ENCODE measurements around the gene GNB1L. TPM values are rescaled to one million over a fixed set of nuclear protein-coding genes. Genes with fewer than 3 reads are reported as not detected.
A peak's percentile ranks its signal among the peaks of the same experiment; 100 is the strongest.

Gene GNB1L
- total and polyA plus RNA-seq, 5 donors from 2014 or later: 8.2 to 29.8 (median 15.2) TPM

DNA sequence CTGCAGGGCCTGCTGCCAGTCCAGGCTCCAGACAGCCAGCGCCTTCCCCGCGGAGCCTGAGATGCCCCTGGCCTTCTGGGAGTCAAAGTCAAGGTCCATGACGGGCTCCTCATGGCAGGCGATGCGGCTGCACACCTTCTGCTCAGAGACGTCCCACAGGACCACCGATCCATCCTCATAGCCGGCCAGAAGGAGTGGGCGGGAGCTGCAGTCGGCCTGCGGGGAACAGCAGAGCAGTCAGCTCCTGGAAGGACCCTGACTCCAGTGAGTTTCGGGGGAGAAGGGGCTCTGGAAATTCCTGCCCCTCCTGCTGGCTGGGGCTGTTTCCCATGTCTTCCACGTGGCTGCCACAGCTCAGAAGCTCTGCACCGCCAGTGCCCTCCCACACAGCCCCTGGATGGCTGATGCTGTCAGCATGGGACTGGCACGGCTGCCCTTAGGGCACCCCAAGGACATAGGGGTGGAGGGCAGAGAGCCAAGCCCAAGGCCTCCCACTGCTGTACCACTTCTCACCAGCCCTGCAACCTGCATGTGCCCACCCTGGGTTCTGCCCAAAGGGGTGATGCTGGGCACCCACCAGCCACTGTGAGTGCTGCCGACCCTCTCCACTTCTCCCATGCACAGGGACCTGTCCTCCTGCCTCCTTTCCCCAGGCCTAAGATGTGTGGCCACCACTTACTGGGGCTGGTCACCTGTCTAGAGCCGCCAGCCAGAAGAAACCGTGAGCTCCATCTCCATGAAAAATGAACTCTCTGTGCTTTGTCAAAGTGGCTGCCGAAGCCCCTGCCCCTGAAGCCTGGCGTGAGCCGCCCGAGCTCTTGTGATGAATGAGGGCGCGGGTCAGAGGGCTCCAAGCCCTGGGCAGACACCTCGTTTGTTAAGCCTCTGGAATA, 52.4 kb downstream of the GNB1L start:
- no peak for DNase-seq
- peaks cover 14% of the 10 kb centered on the region for H3K36me3 Mint-ChIP-seq

DNA sequence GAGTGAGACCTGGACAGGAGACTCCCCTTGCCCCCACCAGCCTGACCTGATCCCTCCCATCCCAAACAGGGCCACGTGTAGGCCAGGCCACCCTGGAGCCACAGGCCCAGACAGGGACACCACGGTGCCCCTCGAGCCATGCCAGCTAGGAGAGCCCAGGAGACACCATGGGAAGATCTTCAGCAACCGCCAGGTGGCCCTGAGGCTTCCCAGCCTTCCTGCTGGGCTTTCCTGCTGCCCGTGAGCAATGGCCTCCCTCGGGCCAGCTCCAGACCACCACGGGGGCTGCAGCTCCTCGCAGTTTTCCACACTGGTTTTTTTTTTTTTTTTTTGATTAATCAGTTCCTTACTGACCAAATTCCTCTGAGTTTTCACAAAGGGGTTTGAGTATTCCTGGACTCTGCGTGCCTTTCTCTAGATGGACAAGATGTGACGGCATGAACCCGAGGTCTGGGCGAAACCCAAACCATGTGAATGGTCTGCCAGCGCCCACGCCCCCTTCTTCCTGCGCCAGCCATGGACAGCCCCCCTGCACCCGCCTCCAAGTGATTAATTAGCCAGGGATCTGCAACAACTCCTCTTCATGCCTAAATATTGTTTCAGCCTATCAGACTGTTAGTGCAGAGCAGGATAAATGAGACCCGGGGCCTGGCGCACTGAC, 53.2 kb downstream of the GNB1L start:
- H3K36me3 Mint-ChIP-seq: peaks cover 19% of the 10 kb centered on the region
- ATAC-seq (ENCODE audit: low read depth in 2 of 2) (no peak), DNase-seq (no peak)
- H3K9me3 Mint-ChIP-seq: no peaks in the 10 kb centered on the region
- peaks cover 0 to 3% (median 0%) of the 10 kb centered on the region in 4 donors for H3K4me1 Mint-ChIP-seq
- H3K4me3 ChIP-seq (ENCODE audit: low read depth, low read length): no peak overlapping the region
- no peaks in the 10 kb centered on the region for H3K4me1 ChIP-seq (ENCODE audit: control insufficient read depth, insufficient read depth, low read length, poor library complexity, severe bottlenecking)
- H3K27ac Mint-ChIP-seq: peak overlapping the region in 1 of 3 donors; percentile 7
- no peaks in the 10 kb centered on the region for H3K27me3 ChIP-seq (ENCODE audit: control insufficient read depth, insufficient read depth, low read length)
- no peaks in the 10 kb centered on the region for H3K27me3 Mint-ChIP-seq
- H3K9me3 ChIP-seq (ENCODE audit: control insufficient read depth in 2 of 2, low read length in 2 of 2): no peaks in the 10 kb centered on the region
- H3K36me3 ChIP-seq (ENCODE audit: control insufficient read depth, insufficient read depth, low read length): no peaks in the 10 kb centered on the region
- H3K4me3 Mint-ChIP-seq: no peak overlapping the region
- H3K27ac ChIP-seq (ENCODE audit: insufficient read depth, low read length, poor library complexity, severe bottlenecking): no peak overlapping the region

More for the DNA sequence above, 52.4 kb downstream of the GNB1L start:
- Histone ChIP-seq H3K27ac (ENCODE audit: insufficient read depth, low read length, poor library complexity, severe bottlenecking) (no peak overlapping the region), H3K36me3 (ENCODE audit: control insufficient read depth, insufficient read depth, low read length) (no peaks in the 10 kb centered on the region), H3K4me1 (ENCODE audit: control insufficient read depth, insufficient read depth, low read length, poor library complexity, severe bottlenecking) (no peaks in the 10 kb centered on the region), H3K9me3 (ENCODE audit: control insufficient read depth in 2 of 2, low read length in 2 of 2) (no peaks in the 10 kb centered on the region), H3K4me3 (ENCODE audit: low read depth, low read length) (no peak overlapping the region), H3K27me3 (ENCODE audit: control insufficient read depth, insufficient read depth, low read length) (no peaks in the 10 kb centered on the region)
- H3K9me3 Mint-ChIP-seq: no peaks in the 10 kb centered on the region
- peak overlapping the region in 1 of 3 donors; percentile 20 for H3K27ac Mint-ChIP-seq
- H3K4me1 Mint-ChIP-seq: no peaks in the 10 kb centered on the region
- H3K4me3 Mint-ChIP-seq: no peak overlapping the region
- no peaks in the 10 kb centered on the region for H3K27me3 Mint-ChIP-seq
- ATAC-seq (ENCODE audit: low read depth in 2 of 2): no peak

DNA sequence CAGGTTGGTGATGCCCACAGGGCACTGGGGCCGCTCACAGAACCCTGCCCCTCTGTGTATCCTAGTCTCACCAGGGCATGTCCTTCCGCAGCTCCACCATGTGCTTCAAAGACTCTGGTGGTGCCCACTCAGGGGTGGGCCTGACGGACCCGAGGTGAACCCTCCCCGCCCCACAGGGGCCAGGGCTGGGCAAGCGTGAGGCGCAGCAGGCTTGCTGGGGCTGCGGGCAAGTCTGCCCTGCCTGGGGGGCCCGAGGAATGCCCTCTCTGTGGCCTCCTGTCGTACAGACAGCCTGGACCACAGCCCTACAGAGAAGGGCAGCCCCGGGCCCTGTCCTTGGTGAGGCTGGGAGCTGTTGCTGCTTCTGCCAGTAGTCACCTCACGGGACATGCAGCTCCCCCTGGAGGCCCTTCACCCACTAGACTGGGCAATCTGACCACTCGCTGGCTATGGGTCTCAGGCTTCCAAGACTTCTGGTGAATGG, 53.9 kb downstream of the GNB1L start:
- Histone ChIP-seq H3K27me3 (ENCODE audit: control insufficient read depth, insufficient read depth, low read length) (no peaks in the 10 kb centered on the region), H3K36me3 (ENCODE audit: control insufficient read depth, insufficient read depth, low read length) (no peaks in the 10 kb centered on the region), H3K27ac (ENCODE audit: insufficient read depth, low read length, poor library complexity, severe bottlenecking) (no peak overlapping the region), H3K9me3 (ENCODE audit: control insufficient read depth in 2 of 2, low read length in 2 of 2) (no peaks in the 10 kb centered on the region), H3K4me3 (ENCODE audit: low read depth, low read length) (no peak overlapping the region), H3K4me1 (ENCODE audit: control insufficient read depth, insufficient read depth, low read length, poor library complexity, severe bottlenecking) (no peaks in the 10 kb centered on the region)
- Mint-ChIP-seq H3K27ac (no peak overlapping the region), H3K27me3 (no peaks in the 10 kb centered on the region), H3K4me3 (no peak overlapping the region), H3K9me3 (no peaks in the 10 kb centered on the region), H3K36me3 (peaks cover 25% of the 10 kb centered on the region), H3K4me1 (peaks cover 0 to 4% (median 0%) of the 10 kb centered on the region in 4 donors)
- ATAC-seq (ENCODE audit: low read depth in 2 of 2): no peak
- DNase-seq: no peak

DNA sequence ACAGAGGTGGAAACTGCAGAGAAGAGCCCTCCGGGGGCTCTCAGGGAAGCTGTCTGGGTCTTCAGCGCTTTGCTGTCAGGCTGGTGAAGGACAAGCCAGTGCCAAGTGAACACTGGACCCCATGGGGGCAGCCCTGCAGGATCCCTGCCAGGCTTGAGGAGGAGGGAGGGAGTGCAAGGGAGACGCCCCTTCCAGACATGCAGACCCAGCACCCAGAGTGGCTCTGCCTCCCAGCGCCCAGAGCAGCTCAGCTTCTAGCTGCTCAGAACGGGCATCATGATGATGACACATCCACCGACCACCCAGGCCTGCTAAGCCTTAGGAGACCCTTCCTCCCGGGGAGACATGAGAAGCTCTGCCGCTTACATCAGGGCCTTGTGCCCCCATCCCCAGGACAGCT, 54.4 kb downstream of the GNB1L start:
- Mint-ChIP-seq H3K4me3 (no peak overlapping the region), H3K4me1 (peaks cover 0 to 7% (median under 1%) of the 10 kb centered on the region in 4 donors), H3K27me3 (no peaks in the 10 kb centered on the region), H3K9me3 (no peaks in the 10 kb centered on the region), H3K27ac (peak overlapping the region in 2 of 3 donors; percentile 39 to 63), H3K36me3 (peaks cover 29% of the 10 kb centered on the region)
- Histone ChIP-seq H3K9me3 (ENCODE audit: control insufficient read depth in 2 of 2, low read length in 2 of 2) (no peaks in the 10 kb centered on the region), H3K27me3 (ENCODE audit: control insufficient read depth, insufficient read depth, low read length) (no peaks in the 10 kb centered on the region), H3K4me3 (ENCODE audit: low read depth, low read length) (no peak overlapping the region), H3K27ac (ENCODE audit: insufficient read depth, low read length, poor library complexity, severe bottlenecking) (no peak overlapping the region), H3K36me3 (ENCODE audit: control insufficient read depth, insufficient read depth, low read length) (no peaks in the 10 kb centered on the region), H3K4me1 (ENCODE audit: control insufficient read depth, insufficient read depth, low read length, poor library complexity, severe bottlenecking) (no peaks in the 10 kb centered on the region)
- no peak for ATAC-seq (ENCODE audit: low read depth in 2 of 2)
- no peak for DNase-seq

DNA sequence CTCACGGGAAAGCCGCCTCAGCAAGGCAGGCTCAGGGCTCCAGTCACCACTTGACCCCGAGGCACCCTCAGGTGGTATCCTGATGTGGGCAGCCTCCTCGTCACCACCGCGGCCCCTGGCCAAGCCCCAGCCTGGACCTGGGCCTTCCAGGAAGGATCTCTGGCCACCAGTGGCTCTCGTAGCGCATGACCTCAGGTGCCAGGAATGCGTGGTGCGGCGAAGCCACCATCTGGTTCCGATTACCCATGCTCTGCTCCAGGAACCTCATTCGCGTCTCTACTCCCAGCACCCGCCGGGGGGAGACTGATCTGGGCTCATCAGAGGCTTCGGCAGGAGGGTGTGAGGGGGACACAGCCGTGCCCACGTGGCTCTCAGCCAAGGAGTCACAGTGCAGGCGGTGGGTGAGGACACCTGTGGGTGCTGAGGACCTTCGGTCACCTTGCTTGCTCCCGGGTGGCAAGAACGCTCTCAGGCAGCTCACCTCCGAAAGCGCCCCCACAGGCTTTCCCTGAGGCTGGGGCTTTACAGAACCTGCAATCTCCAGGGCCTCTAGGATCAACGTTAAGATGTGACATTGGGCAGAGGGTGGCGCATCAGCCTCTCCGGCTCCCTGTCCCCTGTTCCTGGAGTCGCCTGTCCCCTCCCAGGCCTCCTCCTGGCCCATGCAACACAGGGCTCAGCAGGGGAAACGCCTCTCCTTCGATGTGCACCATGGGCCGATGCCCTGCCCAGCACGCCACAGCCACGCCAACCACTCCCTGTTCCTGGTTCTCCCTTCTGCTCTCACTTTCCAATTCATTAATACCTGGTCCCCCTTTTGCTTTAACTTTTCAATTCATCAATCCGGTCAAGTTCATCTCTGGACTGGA, 55.1 kb downstream of the GNB1L start:
- Mint-ChIP-seq H3K27me3 (no peaks in the 10 kb centered on the region), H3K27ac (peak overlapping the region in 1 of 3 donors; percentile 39), H3K36me3 (peaks cover 30% of the 10 kb centered on the region), H3K9me3 (no peaks in the 10 kb centered on the region), H3K4me1 (peaks cover 0 to 9% (median 3%) of the 10 kb centered on the region in 4 donors), H3K4me3 (no peak overlapping the region)
- DNase-seq (no peak), ATAC-seq (ENCODE audit: low read depth in 2 of 2) (no peak)
- Histone ChIP-seq H3K36me3 (ENCODE audit: control insufficient read depth, insufficient read depth, low read length) (no peaks in the 10 kb centered on the region), H3K9me3 (ENCODE audit: control insufficient read depth in 2 of 2, low read length in 2 of 2) (no peaks in the 10 kb centered on the region), H3K27ac (ENCODE audit: insufficient read depth, low read length, poor library complexity, severe bottlenecking) (no peak overlapping the region), H3K4me1 (ENCODE audit: control insufficient read depth, insufficient read depth, low read length, poor library complexity, severe bottlenecking) (no peaks in the 10 kb centered on the region), H3K27me3 (ENCODE audit: control insufficient read depth, insufficient read depth, low read length) (no peaks in the 10 kb centered on the region), H3K4me3 (ENCODE audit: low read depth, low read length) (no peak overlapping the region)

DNA sequence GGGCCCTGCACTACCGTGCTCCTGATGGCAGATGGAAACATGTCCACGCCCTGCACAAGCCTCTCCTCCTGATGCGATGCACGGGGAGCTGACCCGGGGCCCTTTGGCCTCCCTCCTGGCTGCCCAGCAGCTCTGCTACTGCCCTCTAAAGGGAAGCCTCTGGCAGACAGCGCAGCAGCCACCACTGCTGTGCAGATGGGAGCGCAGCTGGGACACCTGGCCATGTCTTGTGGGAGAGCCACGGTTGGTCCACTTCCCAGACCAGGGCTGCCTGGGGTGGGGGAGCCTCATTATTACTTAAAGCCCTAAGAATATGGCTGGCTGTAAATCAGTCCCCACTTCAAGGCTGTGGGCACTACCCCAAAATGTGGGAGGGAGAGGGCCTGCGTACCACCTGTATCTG, 55.8 kb downstream of the GNB1L start:
- H3K36me3 ChIP-seq (ENCODE audit: control insufficient read depth, insufficient read depth, low read length): no peaks in the 10 kb centered on the region
- no peaks in the 10 kb centered on the region for H3K9me3 ChIP-seq (ENCODE audit: control insufficient read depth in 2 of 2, low read length in 2 of 2)
- H3K4me1 ChIP-seq (ENCODE audit: control insufficient read depth, insufficient read depth, low read length, poor library complexity, severe bottlenecking): no peaks in the 10 kb centered on the region
- no peak overlapping the region for H3K4me3 Mint-ChIP-seq
- H3K27ac Mint-ChIP-seq: no peak overlapping the region
- peaks cover 37% of the 10 kb centered on the region for H3K36me3 Mint-ChIP-seq
- no peak for ATAC-seq (ENCODE audit: low read depth in 2 of 2)
- no peak overlapping the region for H3K27ac ChIP-seq (ENCODE audit: insufficient read depth, low read length, poor library complexity, severe bottlenecking)
- peaks cover 0 to 6% (median 0%) of the 10 kb centered on the region in 7 donors for H3K9me3 Mint-ChIP-seq
- no peak for DNase-seq
- H3K27me3 ChIP-seq (ENCODE audit: control insufficient read depth, insufficient read depth, low read length): no peaks in the 10 kb centered on the region
- no peaks in the 10 kb centered on the region for H3K27me3 Mint-ChIP-seq
- no peak overlapping the region for H3K4me3 ChIP-seq (ENCODE audit: low read depth, low read length)
- H3K4me1 Mint-ChIP-seq: peaks cover 0 to 9% (median 4%) of the 10 kb centered on the region in 4 donors

DNA sequence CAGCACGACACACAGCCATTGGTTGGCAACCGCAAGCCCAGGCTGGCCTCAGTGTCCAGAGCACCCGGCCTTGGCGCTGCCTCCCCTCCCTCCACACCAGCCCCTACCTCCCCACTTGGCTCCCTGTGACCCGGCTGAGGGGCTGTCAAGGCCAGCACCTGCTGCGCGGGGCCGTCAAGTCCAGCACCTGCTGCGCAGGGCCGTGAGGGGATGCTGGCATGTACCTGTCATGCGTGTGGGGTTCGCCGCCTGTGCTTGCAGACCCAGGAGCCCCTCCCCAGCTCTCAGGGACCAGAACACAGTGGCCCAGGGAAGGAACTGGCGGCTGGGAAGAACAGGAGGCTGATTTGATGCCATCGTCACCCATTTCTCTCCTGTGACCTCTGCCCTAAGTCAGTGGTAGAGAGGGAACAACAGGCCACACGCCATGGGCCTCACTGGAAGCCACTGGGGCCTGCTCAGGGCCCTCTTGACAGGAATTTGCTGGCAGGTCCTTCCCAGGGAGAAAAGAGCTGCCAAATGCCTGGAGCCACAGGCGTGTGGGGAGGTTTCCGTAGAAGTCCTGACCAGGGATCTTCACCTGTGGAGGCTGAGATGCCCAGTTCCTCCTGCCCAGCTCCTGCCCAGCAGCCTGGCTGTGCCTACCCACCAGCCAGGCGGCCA, 56.5 kb downstream of the GNB1L start:
- Mint-ChIP-seq H3K4me3 (no peak overlapping the region), H3K4me1 (peaks cover 0 to 9% (median 4%) of the 10 kb centered on the region in 4 donors), H3K9me3 (peaks cover 0 to 6% (median 0%) of the 10 kb centered on the region in 7 donors), H3K27ac (no peak overlapping the region), H3K36me3 (peaks cover 44% of the 10 kb centered on the region), H3K27me3 (no peaks in the 10 kb centered on the region)
- Histone ChIP-seq H3K4me1 (ENCODE audit: control insufficient read depth, insufficient read depth, low read length, poor library complexity, severe bottlenecking) (no peaks in the 10 kb centered on the region), H3K4me3 (ENCODE audit: low read depth, low read length) (no peak overlapping the region), H3K27ac (ENCODE audit: insufficient read depth, low read length, poor library complexity, severe bottlenecking) (no peak overlapping the region), H3K27me3 (ENCODE audit: control insufficient read depth, insufficient read depth, low read length) (no peaks in the 10 kb centered on the region), H3K9me3 (ENCODE audit: control insufficient read depth in 2 of 2, low read length in 2 of 2) (peaks cover 2 to 6% of the 10 kb centered on the region in 2 experiments), H3K36me3 (ENCODE audit: control insufficient read depth, insufficient read depth, low read length) (no peaks in the 10 kb centered on the region)
- DNase-seq (no peak), ATAC-seq (ENCODE audit: low read depth in 2 of 2) (no peak)
